ENCODE data around the gene DSP.

DSP gene, protein sequence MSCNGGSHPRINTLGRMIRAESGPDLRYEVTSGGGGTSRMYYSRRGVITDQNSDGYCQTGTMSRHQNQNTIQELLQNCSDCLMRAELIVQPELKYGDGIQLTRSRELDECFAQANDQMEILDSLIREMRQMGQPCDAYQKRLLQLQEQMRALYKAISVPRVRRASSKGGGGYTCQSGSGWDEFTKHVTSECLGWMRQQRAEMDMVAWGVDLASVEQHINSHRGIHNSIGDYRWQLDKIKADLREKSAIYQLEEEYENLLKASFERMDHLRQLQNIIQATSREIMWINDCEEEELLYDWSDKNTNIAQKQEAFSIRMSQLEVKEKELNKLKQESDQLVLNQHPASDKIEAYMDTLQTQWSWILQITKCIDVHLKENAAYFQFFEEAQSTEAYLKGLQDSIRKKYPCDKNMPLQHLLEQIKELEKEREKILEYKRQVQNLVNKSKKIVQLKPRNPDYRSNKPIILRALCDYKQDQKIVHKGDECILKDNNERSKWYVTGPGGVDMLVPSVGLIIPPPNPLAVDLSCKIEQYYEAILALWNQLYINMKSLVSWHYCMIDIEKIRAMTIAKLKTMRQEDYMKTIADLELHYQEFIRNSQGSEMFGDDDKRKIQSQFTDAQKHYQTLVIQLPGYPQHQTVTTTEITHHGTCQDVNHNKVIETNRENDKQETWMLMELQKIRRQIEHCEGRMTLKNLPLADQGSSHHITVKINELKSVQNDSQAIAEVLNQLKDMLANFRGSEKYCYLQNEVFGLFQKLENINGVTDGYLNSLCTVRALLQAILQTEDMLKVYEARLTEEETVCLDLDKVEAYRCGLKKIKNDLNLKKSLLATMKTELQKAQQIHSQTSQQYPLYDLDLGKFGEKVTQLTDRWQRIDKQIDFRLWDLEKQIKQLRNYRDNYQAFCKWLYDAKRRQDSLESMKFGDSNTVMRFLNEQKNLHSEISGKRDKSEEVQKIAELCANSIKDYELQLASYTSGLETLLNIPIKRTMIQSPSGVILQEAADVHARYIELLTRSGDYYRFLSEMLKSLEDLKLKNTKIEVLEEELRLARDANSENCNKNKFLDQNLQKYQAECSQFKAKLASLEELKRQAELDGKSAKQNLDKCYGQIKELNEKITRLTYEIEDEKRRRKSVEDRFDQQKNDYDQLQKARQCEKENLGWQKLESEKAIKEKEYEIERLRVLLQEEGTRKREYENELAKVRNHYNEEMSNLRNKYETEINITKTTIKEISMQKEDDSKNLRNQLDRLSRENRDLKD (N-terminal part only)

DNA sequence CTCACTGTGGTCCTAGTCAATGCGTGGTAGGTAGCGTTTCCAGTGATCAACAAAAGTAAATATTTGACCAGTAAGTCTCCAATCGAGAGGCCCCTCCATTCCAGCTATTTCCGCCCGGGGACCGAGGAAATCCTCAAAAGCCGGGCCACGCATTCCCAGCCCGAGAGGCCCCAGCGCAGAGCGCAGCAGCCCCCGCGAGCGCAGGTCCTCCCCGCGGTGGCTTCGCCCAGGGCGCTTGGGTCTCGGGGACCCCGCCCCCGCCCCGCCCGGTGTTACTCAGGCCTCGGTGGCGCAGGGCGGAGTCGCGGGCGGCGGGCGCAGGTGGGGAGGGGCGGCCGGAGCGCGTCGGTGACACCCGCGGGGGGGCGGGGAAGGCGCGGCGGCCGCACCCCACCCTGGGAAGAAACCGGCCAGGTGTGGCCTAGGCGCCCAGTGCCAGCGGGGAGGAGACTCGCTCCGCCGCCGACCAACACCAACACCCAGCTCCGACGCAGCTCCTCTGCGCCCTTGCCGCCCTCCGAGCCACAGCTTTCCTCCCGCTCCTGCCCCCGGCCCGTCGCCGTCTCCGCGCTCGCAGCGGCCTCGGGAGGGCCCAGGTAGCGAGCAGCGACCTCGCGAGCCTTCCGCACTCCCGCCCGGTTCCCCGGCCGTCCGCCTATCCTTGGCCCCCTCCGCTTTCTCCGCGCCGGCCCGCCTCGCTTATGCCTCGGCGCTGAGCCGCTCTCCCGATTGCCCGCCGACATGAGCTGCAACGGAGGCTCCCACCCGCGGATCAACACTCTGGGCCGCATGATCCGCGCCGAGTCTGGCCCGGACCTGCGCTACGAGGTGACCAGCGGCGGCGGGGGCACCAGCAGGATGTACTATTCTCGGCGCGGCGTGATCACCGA, at the start of gene DSP:
Gene DSP, plus strand, starts transcription at position 497 of the 890 bp plus-strand sequence. Its CDS starts 245 bp downstream, at position 742.
- no peak for FAIRE-seq

DNA sequence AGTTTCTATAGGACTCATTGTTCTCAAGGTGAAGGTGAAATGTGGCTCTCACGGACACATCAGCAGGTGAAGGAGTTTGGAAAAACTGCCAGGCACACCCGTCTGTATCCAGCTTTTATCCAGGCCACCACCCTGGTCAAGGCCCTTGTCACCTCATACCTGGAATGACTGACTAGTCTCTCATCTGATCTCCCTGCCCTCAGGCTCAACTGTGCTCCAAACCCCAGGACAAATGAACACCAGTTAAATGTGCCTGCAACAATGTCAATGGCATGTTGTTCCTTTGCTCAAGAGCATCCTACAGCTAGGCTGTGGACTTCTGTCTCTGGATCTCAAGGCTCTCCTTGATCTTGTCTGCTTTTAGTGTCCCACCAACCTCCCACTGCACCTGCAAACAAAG, 47.6 kb upstream of the DSP start:
- no peak for FAIRE-seq

GRCh38 chr6:7494638-7495037, 46.8 kb upstream of the DSP start:
- no peak for FAIRE-seq

- FAIRE-seq, result no peak
Measured at GRCh38 chr6:7496266-7496875, 45.1 kb upstream of the DSP start.

DNA sequence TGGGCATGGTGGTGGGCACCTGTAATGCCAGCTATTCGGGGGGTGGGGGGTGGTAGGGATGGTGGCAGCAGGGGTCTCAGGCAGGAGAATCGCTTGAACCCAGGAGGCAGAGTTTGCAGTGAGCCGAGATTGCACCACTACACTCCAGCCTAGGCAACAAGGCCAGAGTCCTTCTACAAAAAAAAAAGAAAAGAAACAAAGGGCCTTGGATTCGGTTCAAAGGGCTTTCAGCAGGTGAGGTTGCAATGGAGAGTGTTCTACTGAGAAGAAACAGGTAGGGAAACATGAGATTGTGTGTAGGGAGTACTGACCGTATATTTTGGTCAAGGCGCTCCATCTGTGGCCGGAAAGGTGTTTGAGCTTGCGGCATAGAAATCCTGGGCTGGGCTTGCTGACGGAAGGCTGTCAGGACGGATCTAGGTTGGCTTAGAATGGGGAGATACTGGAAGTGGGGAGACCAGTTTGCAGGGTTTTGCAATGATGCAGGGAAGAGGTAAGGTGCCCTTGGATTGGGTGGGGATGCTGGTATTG, 40.7 kb upstream of the DSP start:
- FAIRE-seq, result no peak

DNA sequence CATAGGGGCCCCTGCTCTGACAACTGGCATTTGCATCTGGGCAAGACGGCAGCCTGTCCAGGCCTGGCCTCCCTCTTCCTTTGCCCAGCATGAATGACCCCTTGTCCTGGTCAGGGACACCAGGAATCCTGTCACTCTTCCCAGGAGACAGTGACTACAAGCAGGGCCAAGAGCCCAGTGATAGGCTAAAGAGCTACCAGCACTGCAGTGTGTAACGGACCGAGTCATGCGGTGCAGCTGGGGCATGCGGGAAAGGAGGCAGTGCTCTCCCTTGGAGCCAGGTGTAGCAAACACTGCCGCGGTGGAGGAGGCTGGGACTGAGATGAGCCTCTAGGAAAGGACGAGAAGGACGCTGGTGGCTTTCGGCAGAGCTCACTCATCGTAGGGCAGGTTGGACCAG, 38.7 kb upstream of the DSP start:
- no peak for FAIRE-seq

GRCh38 chr6:7504041-7504440, 37.4 kb upstream of the DSP start:
- no peak for FAIRE-seq

DNA sequence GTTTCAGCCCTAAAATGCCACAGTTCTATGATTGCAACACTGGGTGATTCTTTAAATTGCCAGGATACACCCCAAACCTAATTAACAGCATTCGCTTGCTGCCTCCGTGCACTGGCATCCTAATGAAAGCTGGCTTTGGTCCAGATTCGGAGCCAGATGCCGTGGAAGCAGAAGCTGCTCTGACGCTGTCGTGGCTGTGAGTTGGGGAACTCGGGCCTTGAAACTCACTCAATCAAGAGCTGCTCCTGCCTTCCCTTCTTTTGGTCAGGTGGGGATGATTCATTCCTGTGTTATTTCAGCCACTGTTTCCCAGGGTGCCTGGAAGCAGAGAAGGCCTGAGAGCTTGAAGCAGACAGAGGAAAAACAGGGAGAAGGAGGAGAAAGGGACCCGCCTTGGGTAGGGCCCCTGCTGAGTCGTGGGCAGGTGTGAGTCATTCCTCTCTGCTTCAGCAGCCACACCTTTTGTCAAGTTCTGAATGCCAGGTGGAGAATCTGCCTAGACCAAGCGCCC, 36.2 kb upstream of the DSP start:
- no peak for FAIRE-seq

DNA sequence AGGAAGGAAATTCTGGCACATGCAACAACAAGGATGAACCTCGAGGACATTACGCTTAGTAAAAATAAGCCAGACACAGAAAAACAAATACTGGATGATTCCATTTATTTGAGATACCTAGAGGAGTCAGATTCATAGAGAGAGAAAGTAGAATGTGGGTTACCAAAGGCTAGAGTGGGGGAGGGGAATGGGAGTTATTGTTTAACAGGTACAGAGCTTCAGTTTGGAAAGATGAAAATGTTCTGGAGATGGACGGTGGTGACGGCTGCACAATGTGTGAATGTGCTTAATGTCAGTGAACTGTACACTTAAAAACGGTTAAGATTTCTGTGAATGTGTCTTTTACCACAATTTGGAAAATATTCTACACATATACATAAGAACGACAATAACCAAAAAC, 33.9 kb upstream of the DSP start:
- FAIRE-seq, result no peak

- FAIRE-seq, result no peak
Measured at GRCh38 chr6:7512320-7512719, 29.2 kb upstream of the DSP start.

GRCh38 chr6:7513529-7513928, 27.9 kb upstream of the DSP start:
- FAIRE-seq, result no peak

DNA sequence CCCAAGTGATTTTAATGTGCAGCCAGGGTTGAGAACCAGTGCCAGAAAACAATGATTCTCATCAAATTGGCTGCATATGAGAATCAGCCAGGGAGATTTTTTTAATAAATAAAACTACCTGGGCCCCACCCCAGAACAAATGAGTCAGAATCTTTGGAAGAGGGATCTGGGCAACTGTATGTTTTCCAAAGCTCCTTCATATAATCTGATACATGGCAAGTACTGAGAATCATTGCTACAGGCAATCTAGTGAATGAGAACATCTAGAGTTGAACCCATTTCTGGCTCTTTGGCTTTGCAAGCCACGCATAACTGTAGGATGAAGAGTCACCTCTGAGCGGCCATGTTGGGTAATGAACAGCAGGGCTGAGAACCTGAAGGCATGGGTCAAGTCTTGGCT, 26.1 kb upstream of the DSP start:
- FAIRE-seq, result no peak

GRCh38 chr6:7518877-7519276, 22.6 kb upstream of the DSP start:
- no peak for FAIRE-seq

DNA sequence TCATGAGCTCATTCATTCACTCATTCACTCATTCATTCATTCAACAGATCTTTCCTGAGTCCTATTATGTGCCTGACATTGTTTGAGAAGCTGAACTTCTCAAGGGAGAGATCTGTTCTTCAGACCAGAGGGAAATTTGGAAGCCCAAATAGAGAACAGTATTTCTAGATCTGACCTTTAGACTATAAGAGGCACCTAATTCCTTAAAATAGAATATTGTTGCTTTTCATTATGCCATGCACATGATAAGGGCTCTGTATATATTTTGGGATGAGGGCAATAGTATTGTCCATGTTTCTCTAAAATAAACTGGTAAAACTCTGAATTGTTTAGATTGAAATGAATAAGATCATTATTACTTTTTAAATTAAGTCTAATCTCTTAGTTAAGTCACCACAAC, 18.6 kb upstream of the DSP start:
- FAIRE-seq, result no peak

DNA sequence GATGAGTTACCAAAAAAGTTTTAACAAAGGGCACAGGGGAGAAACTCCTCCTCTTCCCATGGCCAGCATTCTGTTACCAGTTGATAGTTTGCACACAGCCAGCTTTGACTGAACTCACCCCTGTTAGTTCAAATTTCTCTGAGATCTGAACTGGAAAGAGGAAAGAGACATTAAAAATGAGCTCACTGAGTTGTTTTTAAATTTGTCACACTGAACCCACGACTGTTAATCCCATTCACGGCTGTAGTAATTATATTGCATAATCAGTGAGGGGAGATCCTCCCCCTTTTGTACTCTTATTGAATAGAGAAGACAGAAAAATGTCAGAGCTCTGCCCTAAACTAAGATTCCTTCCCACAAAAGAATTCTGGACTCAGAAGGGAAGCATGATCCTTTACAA, 17.5 kb upstream of the DSP start:
- no peak for FAIRE-seq

- no peak for FAIRE-seq
Measured at GRCh38 chr6:7526755-7527154, 14.7 kb upstream of the DSP start.

DNA sequence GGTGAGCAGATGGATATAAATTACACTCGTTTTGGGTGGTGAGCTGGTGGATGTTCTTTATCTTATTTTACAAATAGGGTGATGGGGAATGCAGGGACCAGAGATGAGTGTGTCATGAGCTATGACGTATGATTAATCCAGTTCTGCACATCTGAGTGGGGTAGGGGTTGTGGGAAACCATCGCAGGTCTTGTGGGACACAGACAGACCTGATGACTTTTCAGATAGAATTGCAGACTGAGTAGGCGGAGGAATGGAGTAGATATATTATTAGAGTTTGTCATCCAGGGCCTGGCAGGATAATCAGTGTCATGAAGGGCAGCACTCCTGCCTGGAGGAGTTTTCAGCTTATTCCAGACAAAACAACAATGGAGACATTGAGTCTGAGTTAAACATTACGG, 12.9 kb upstream of the DSP start:
- FAIRE-seq, result no peak

- no peak for FAIRE-seq
Measured at GRCh38 chr6:7529141-7529540, 12.3 kb upstream of the DSP start.

DNA sequence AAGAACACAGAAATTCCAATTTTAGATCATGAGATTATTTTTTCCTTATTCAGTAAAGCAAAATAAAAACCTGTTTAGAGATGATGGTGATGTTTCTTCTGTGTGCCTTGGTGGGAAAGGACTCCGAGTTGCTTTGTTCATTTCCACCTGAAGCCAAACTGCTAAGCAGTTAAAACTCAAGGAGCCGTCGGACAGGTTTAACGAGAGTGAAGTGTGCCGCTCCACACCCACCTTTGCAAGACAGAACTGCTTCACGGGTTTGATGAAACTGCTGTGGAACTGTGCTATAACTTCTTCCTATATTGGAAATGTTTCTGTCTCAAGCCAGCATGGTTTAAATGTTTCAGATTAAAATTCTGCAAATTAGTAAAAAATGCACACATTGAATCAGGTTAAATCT, 9.2 kb upstream of the DSP start:
- no peak for FAIRE-seq

- FAIRE-seq, result no peak
Measured at GRCh38 chr6:7532821-7533220, 8.7 kb upstream of the DSP start.

DNA sequence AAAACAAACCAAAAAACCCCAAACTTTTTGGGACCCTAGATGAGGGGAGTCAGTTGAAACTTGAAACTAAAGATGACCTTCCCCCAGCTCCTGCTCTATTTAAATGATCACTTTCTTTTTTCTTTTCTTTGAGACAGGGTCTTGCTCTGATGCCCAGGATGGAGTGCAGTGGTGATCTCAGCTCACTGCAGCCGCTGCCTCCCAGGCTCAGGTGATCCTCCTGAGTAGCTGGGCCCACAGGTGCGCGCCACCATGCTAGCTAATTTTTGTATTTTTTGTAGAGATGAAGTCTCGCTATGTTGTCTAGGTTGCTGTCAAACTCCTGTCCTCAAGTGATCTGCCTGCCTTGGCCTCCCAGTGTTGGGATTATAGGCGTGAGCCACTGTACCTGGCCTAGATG, 7.3 kb upstream of the DSP start:
- FAIRE-seq, result no peak

All from colon (tissue), 2 donors.